ENCODE data around the gene CCM2.
A peak's percentile ranks its signal among the peaks of the same experiment; 100 is the strongest.

The CCM2 gene

DNA sequence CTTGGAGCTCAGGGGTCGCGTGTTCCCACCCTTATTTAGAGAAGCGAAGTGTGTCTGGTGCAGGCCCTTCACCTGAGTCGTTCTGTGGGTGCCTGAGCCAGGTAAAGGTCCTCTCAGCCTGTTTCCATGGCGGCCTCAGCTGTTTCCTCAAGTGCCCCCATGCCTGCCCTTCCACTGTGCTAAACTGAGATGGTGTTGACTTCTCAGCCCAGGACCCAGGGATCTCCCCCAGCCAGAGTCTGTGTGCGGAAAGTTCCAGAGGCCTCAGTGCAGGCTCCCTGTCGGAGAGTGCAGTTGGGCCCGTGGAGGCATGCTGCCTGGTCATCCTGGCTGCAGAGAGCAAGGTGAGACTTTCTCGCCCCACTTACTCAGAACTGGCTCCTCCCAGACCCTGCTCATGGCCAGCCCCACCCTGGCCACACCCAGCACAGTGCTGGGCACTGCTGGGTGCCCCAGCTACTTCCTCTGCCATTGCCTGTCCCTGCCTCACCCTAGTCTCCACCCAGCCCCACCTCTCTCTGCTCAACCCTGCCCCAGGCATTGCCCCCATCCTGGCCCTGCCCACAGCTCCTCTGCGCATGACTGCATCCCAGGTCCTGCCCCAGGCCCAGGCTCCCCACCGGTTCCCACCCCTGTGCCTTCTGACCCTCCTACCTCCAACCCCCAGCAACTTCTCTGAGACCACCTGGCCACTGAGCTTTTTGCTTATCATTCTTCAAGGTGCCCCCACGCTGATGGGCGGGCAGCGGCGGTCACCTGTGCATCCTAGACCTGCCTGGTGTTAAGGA lies 68.4 kb downstream of the CCM2 start:
- no peak for DNase-seq

- no peak for DNase-seq
Measured at GRCh38 chr7:45069444-45070253, 69.6 kb downstream of the CCM2 start.

DNA sequence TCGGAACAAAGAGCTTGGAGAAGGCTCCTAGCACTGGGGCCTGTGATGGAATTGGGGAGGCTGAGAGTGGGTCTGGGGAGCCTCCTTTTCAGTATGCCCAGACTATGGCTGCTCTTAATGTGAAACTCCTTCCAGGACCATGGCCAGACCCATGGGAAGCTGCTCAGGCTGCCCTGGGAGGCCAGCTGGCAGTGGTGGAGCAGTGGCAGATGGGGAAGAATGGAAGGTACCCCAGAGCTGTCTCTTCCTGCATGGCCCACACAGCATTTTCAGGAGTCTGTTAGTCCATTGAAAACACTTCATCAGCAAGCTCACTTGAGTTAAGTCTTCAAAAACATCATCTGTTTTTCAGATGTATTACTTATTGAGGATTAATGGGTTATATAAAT lies 70.2 kb downstream of the CCM2 start:
- no peak for DNase-seq

DNA sequence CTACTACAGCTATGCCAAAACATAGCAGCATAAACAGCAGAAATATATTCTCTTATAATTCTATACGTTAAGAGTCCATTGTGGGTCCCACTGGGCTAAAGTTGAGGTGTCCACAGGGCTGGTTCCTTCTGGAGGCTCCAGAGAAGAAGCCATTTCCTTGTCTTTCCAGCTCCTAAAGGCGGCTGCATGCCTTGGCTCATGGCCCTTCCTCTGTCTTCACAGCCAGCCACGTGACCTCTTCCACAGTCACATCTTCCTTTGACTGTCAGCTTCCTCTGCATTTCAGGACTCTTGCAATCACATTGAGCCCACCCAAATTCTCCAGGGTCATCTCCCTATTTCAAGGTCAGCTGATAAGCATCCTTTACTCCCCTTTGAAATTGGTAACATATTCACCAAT lies 71.5 kb downstream of the CCM2 start:
- DNase-seq: no peak

GRCh38 chr7:45072131-45073030 lies 72.4 kb downstream of the CCM2 start:
- DNase-seq: no peak

DNA sequence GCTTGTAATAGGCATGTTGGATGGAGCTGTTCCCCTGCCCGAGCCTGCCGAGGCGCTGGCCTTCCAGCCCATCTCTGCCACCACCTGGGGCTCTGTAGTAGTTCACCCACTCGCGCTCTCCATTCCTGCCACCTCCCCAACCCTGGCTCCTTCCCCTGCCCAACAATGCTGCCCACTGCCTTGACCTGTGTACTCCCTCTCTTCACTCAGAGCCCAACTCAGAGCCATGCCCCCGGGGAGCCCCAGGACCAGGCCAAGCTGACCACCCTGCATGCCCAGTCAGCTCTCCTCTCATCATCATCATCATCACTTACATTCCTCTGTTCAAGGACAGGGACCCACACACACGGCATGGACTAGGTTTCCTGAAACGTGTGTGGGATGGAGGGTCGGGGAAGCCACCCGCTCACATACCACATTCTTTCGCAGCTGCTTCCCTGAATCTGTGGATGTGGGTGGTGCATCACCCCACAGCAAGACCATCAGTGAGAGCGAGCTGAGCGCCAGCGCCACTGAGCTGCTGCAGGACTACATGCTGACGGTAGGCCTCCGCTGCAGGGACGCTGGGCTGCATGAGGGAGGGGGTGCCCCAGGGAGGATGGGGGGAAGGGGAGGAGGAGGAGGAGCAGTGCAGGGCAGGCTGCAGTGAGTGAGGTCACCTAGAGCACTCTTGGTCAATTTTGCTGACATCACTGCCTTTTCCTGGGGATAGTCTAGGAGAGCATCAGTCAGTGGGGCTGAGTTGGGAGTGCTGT lies 73.2 kb downstream of the CCM2 start:
- DNase-seq: no peak

- DNase-seq: no peak
Measured at GRCh38 chr7:45073786-45074527, 74.0 kb downstream of the CCM2 start.

GRCh38 chr7:45074528-45075354 lies 74.7 kb downstream of the CCM2 start:
- DNase-seq: no peak

DNA sequence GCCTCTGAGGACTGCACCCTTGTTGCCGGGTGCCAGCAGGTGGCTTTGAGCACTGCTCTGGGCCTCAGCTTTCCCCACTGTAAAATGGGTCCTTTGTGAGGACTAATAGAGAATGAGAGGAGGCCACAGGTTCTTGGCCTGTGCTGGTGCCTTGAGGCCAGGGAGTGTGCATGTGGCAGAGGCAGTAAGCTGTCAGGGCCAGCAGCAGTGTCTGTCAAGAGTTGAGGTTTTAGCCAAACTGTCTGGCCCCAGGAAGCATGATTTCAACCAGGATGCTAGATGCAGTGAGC lies 75.3 kb downstream of the CCM2 start:
- DNase-seq: no peak

DNA sequence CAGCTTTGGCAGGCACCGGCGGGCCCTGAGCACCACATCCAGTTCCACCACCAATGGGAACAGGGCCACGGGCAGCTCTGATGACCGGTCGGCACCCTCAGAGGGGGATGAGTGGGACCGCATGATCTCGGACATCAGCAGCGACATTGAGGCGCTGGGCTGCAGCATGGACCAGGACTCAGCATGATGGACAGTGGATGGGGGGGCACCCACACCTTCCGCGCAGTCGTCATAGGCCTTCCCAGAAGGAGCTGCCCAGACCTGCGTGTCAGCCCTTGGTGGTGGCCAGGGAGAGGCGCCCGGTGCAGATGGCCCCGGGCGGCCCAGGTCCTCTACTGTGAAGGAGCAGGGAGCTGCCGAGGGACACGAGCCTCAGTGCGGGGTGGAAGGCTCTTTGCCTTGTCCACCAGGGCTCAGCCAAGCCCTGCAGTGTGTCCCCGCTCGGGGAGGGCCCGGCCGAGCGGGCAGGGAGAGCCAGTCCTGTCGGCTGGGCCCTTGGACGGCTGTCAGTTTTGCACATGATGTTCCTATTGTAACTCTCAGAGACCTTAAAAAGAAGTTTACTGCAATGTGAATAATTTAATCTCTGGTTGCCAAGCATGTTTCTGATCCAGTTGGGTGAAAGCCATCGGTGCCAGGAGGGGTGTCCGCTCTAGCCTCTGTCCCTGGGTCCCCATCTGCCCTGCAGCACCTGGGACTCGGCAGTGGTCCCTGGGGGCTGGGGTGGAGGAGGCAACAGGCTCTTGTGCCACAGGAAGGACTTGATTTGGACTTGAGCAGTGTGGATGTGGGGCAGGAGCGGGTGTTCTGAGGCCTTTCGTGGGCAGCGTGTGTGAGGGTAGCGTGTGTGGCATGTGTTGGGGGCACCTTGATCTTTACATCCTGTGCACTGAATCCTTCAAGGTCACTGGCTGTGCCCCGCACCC lies 76.1 kb downstream of the CCM2 start:
- no peak for DNase-seq

DNA sequence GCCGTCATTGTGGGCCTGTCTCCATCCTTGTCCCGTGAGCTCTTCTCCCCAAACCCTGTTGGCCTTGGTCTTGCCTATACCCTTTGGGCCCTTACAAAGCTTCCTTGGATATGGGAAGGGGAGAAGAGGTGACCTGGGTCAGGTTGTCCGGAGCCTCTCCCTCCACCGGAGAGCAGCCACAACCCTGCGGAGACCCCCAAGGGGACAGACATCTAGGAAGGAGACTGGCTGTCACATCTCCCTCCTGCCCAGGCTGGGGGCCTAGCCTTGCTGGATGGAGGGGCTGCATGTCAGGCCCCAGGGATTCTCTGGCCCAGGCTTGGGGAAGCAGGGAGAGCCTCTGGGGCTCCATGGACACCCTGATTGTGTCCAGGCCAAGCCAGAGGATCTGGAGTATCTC lies 76.9 kb downstream of the CCM2 start:
- no peak for DNase-seq

DNA sequence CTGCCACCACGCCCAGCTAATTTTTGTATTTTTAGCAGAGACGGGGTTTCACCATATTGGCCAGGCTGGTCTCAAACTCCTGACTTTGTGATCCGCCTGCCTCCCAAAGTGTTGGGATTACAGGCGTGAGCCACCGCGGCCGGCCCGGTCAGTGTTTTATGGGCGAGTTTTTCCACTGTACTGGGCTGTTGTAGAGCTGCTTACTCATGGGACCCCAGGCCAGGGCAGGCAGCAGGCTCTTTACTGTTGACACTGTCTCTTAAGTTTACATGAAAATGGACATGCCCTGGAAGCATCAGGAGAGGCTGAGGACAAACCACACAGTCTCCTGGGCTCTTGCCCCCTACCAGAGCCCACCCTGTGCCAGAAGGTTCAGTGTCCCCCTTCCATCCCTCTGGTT lies 77.6 kb downstream of the CCM2 start:
- no peak for DNase-seq

GRCh38 chr7:45078125-45078681 lies 78.2 kb downstream of the CCM2 start:
- no peak for DNase-seq

GRCh38 chr7:45080265-45080957 lies 80.4 kb downstream of the CCM2 start:
- no peak for DNase-seq

- no peak for DNase-seq
Measured at GRCh38 chr7:45080958-45081669, 81.1 kb downstream of the CCM2 start.

DNA sequence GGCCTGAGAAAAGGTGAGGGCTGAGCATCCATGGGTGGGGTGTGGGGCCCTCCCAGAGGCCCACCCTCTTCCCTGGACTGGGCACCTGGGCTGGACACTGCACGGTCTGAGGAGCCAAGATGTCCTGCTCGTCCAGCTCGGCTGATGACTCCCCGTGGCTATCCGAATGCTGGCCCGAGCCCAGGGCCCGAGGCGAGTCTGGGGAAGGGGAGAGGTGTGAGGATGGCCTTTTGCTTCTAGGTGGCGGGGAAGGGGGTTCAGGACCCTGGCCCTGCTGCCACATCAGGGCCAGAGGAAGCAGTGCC lies 81.6 kb downstream of the CCM2 start:
- no peak for DNase-seq

GRCh38 chr7:45082031-45082830 lies 82.2 kb downstream of the CCM2 start:
- peak; percentile 8 for DNase-seq
